Neural cell (in vitro differentiated cells): ENCODE measurements around the gene HBZ. TPM values are rescaled to one million over a fixed set of nuclear protein-coding genes. Genes with fewer than 3 reads are reported as not detected.

Experiments used
- H2AFZ ChIP-seq: fragments of 200-600, 300-800 bp; sonication (generic), shearing (Covaris generic); 2 replicates; pipeline ENCODE4 v1.6.0; 2014; ENCODE audit warnings: low read depth, mild to moderate bottlenecking, antibody characterized with exemption, low read length, moderate library complexity
- H3F3A ChIP-seq: fragments of 200-600 bp; shearing (Covaris generic); 2 replicates; pipeline ENCODE4 v1.6.1; 2016; ENCODE audit warnings: mild to moderate bottlenecking, moderate library complexity, mixed read lengths, antibody characterized with exemption, low read length; ENCODE audit not compliant: insufficient read depth, poor library complexity, severe bottlenecking
- H3K27ac ChIP-seq: fragments of 200-600, 300-800 bp; sonication (generic), shearing (Covaris generic); 2 replicates; pipeline ENCODE4 v1.5.1; 2014; ENCODE audit warnings: mild to moderate bottlenecking, low read length, moderate library complexity
- H3K27me3 ChIP-seq: fragments of 300-800, 200-600 bp; sonication (generic), shearing (Covaris generic); 2 replicates; pipeline ENCODE4 v1.6.0; 2014; ENCODE audit warnings: mild to moderate bottlenecking, low read depth, low read length, moderate library complexity; ENCODE audit not compliant: insufficient read depth
- H3K36me3 ChIP-seq: fragments of 300-800, 200-600 bp; sonication (generic), shearing (Covaris generic); 2 replicates; pipeline ENCODE4 v1.5.1; 2014; ENCODE audit warnings: mild to moderate bottlenecking, antibody characterized with exemption, low read length, moderate library complexity; ENCODE audit not compliant: insufficient read depth
- H3K4me2 ChIP-seq: fragments of 300-800, 200-600 bp; sonication (generic), shearing (Covaris generic); 2 replicates; pipeline ENCODE4 v1.6.0; 2014; ENCODE audit warnings: mild to moderate bottlenecking, low read length
- H3K4me3 ChIP-seq: fragments of 300-800, 200-600 bp; sonication (generic), shearing (Covaris generic); 2 replicates; pipeline ENCODE4 v1.5.1; 2014; ENCODE audit warnings: mild to moderate bottlenecking, low read length, moderate library complexity
- H3K79me2 ChIP-seq: fragments of 200-600 bp; shearing (Covaris generic); replicated peaks from 2 replicates; pipeline ENCODE4 v1.6.0; 2014; ENCODE audit warnings: mild to moderate bottlenecking, low read length, moderate library complexity; ENCODE audit not compliant: insufficient read depth
- H3K9ac ChIP-seq: fragments of 300-800, 200-600 bp; sonication (generic), shearing (Covaris generic); 2 replicates; pipeline ENCODE4 v1.6.1; 2016; ENCODE audit warnings: mild to moderate bottlenecking, low read length, mixed read lengths
- H3K9me2 ChIP-seq: fragments of 200-600 bp; shearing (Covaris generic); 2 replicates; pipeline ENCODE4 v1.6.1; 2016; ENCODE audit warnings: mild to moderate bottlenecking, low read length, mixed read lengths; ENCODE audit not compliant: insufficient read depth
- H3K9me3 ChIP-seq: fragments of 200-600, 300-800 bp; sonication (generic), shearing (Covaris generic); 2 replicates; pipeline ENCODE4 v1.6.1; 2016; ENCODE audit warnings: mild to moderate bottlenecking, mixed run types, low read length, moderate library complexity, mixed read lengths
- H4K20me1 ChIP-seq: fragments of 200-600 bp; shearing (Covaris generic); 2 replicates; pipeline ENCODE4 v1.6.1; 2016; ENCODE audit warnings: mild to moderate bottlenecking, mixed run types; ENCODE audit not compliant: insufficient read depth
- EP300 ChIP-seq: fragments of 450-650 bp; conservative IDR thresholded peaks from 2 replicates; pipeline ENCODE4 v1.6.1; 2014; ENCODE audit warnings: antibody characterized with exemption, mild to moderate bottlenecking, moderate library complexity; ENCODE audit not compliant: poor library complexity, severe bottlenecking
- EZH2 ChIP-seq: fragments of 200-600, 300-800 bp; shearing (Covaris generic), sonication (generic); IDR thresholded peaks from 2 replicates; pipeline ENCODE4 v1.6.1; 2014; ENCODE audit warnings: antibody characterized with exemption, low read length, borderline replicate concordance, mild to moderate bottlenecking; ENCODE audit not compliant: insufficient read depth, poor library complexity, severe bottlenecking
- MXI1 ChIP-seq: fragments of 450-650 bp; conservative IDR thresholded peaks from 2 replicates; pipeline ENCODE4 v1.6.1; 2014; ENCODE audit warnings: antibody characterized with exemption, mild to moderate bottlenecking; ENCODE audit not compliant: poor library complexity, severe bottlenecking
- POLR2AphosphoS5 ChIP-seq: IDR thresholded peaks from 2 replicates; pipeline ENCODE4 v1.6.1; 2012
- RAD21 ChIP-seq: fragments of 450-650 bp; conservative IDR thresholded peaks from 2 replicates; pipeline ENCODE4 v1.6.1; 2014; ENCODE audit warnings: antibody characterized with exemption, mild to moderate bottlenecking, moderate library complexity
- SMC3 ChIP-seq: fragments of 450-650 bp; conservative IDR thresholded peaks from 2 replicates; pipeline ENCODE4 v1.6.1; 2014; ENCODE audit warnings: antibody characterized with exemption, mild to moderate bottlenecking, moderate library complexity; ENCODE audit not compliant: poor library complexity
- TAF1 ChIP-seq: IDR thresholded peaks from 2 replicates; pipeline ENCODE4 v1.6.1; 2012; ENCODE audit warnings: low read depth
- polyA plus RNA-seq: library from polyadenylated mRNA; depleted of rRNA; stranded (reverse); fragments of >200 nt; gene quantifications from 2 replicates; pipeline ENCODE4 v1.2.3, GENCODE V29; 2014
- TF ChIP-seq, protein P1 (sequence below): fragments of 450-650 bp; IDR thresholded peaks from 2 replicates; pipeline ENCODE4 v1.5.1; 2014; ENCODE audit warnings: antibody characterized with exemption, mild to moderate bottlenecking, moderate library complexity; ENCODE audit not compliant: poor library complexity, severe bottlenecking
- TF ChIP-seq, protein P2 (sequence below): IDR thresholded peaks from 2 replicates; pipeline ENCODE4 v1.6.1; 2012; ENCODE audit warnings: borderline replicate concordance

Gene HBZ
- polyA plus RNA-seq, 1 donor from 2014 or later, result not detected

DNA sequence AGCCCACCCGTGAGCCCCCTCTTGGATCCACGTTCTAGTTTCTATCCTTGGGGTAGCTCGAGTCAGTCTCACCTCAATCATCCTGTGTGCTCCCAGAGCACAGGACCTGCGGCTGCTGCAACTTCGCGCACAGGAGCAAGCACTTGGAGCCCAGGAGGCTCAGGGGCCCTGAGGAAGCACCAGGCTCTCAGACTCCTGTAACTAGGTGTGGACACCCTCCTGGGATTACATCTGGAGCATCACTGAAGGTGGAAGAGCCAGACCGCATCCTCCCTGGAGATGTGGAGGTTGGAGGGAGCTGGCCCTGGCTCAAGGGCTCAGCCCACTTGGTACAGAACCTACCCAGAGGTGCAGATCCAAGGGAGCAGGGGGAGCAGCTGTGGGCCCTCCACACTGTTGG, 30.6 kb downstream of the HBZ start:
- Histone ChIP-seq H3K79me2 (no peaks in the 10 kb centered on the region), H3K27ac (no peak overlapping the region), H3K27me3 (peaks cover 29% of the 10 kb centered on the region), H3K4me3 (no peak overlapping the region), H3K9me2 (no peaks in the 10 kb centered on the region), H3K4me2 (no peak overlapping the region), H2AFZ (no peak overlapping the region), H3F3A (no peaks in the 10 kb centered on the region), H3K36me3 (no peaks in the 10 kb centered on the region), H3K9ac (no peak overlapping the region), H3K9me3 (no peaks in the 10 kb centered on the region), H4K20me1 (no peaks in the 10 kb centered on the region)
- TF ChIP-seq, protein P1, sequence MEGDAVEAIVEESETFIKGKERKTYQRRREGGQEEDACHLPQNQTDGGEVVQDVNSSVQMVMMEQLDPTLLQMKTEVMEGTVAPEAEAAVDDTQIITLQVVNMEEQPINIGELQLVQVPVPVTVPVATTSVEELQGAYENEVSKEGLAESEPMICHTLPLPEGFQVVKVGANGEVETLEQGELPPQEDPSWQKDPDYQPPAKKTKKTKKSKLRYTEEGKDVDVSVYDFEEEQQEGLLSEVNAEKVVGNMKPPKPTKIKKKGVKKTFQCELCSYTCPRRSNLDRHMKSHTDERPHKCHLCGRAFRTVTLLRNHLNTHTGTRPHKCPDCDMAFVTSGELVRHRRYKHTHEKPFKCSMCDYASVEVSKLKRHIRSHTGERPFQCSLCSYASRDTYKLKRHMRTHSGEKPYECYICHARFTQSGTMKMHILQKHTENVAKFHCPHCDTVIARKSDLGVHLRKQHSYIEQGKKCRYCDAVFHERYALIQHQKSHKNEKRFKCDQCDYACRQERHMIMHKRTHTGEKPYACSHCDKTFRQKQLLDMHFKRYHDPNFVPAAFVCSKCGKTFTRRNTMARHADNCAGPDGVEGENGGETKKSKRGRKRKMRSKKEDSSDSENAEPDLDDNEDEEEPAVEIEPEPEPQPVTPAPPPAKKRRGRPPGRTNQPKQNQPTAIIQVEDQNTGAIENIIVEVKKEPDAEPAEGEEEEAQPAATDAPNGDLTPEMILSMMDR, result no peak
- TF ChIP-seq RAD21, result no peak

DNA sequence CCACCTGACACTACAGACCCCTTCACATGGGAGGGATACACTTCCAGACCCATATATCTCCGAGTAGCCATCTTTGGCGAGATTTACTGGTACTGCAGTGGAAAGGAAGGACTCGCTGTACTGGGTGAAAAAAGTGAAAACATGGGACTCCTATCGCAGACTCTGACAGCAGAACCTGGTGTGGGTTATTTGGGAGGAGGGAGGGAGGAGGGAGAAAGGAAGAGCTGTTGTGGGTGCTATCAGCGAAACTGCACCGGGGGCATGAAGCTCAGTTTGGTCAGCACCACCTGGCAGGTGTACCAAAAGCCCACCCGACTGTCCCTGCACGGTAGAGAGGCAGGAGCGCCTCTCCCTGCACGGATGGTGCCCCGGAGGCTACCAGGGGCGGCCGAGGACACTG, 32.8 kb downstream of the HBZ start:
- no peaks in the 10 kb centered on the region for H4K20me1 ChIP-seq
- H2AFZ ChIP-seq, result no peak overlapping the region
- H3K9ac ChIP-seq, result no peak overlapping the region
- H3K27ac ChIP-seq, result no peak overlapping the region
- H3K36me3 ChIP-seq, result peaks cover 4% of the 10 kb centered on the region
- TF ChIP-seq, protein P1, result no peak
- TF ChIP-seq POLR2AphosphoS5 (no peak), TAF1 (no peak), EP300 (no peak), SMC3 (no peak), MXI1 (no peak), RAD21 (no peak), EZH2 (no peak)
- TF ChIP-seq, protein P2, sequence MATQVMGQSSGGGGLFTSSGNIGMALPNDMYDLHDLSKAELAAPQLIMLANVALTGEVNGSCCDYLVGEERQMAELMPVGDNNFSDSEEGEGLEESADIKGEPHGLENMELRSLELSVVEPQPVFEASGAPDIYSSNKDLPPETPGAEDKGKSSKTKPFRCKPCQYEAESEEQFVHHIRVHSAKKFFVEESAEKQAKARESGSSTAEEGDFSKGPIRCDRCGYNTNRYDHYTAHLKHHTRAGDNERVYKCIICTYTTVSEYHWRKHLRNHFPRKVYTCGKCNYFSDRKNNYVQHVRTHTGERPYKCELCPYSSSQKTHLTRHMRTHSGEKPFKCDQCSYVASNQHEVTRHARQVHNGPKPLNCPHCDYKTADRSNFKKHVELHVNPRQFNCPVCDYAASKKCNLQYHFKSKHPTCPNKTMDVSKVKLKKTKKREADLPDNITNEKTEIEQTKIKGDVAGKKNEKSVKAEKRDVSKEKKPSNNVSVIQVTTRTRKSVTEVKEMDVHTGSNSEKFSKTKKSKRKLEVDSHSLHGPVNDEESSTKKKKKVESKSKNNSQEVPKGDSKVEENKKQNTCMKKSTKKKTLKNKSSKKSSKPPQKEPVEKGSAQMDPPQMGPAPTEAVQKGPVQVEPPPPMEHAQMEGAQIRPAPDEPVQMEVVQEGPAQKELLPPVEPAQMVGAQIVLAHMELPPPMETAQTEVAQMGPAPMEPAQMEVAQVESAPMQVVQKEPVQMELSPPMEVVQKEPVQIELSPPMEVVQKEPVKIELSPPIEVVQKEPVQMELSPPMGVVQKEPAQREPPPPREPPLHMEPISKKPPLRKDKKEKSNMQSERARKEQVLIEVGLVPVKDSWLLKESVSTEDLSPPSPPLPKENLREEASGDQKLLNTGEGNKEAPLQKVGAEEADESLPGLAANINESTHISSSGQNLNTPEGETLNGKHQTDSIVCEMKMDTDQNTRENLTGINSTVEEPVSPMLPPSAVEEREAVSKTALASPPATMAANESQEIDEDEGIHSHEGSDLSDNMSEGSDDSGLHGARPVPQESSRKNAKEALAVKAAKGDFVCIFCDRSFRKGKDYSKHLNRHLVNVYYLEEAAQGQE, result no peak
- H3K4me3 ChIP-seq, result no peak overlapping the region
- H3K9me3 ChIP-seq, result no peaks in the 10 kb centered on the region
- peaks cover 11% of the 10 kb centered on the region for H3K27me3 ChIP-seq
- no peak overlapping the region for H3K4me2 ChIP-seq
- H3K9me2 ChIP-seq, result no peaks in the 10 kb centered on the region
- no peaks in the 10 kb centered on the region for H3K79me2 ChIP-seq
- no peaks in the 10 kb centered on the region for H3F3A ChIP-seq
